KG1 (cell line): Measurements from ENCODE around the gene DIPK2A.

ENCODE experiments used
- DNase-seq: peaks from one replicate; lab custom pipeline; 2025; lab: John Stamatoyannopoulos, UW

Gene DIPK2A

GRCh38 chr3:143974271-143975238 is 2.9 kb downstream of the DIPK2A start:
- no peak for DNase-seq

- peak; percentile 52 for DNase-seq
These were observed 4.0 kb downstream of the DIPK2A start for GRCh38 chr3:143975554-143976152.

- DNase-seq = peak; percentile 44
These were observed 6.0 kb downstream of the DIPK2A start for GRCh38 chr3:143977341-143978262.

GRCh38 chr3:143978263-143978631 is 6.6 kb downstream of the DIPK2A start:
- DNase-seq = no peak

- no peak for DNase-seq
These were observed 7.4 kb downstream of the DIPK2A start for GRCh38 chr3:143979041-143979440.

- no peak for DNase-seq
These were observed 8.2 kb downstream of the DIPK2A start for GRCh38 chr3:143979813-143980212.

- DNase-seq = no peak
These were observed 16.7 kb downstream of the DIPK2A start for GRCh38 chr3:143988306-143988705.

- DNase-seq = no peak
These were observed 17.8 kb downstream of the DIPK2A start for GRCh38 chr3:143989461-143989860.

GRCh38 chr3:143991713-143992112 is 20.1 kb downstream of the DIPK2A start:
- DNase-seq = no peak

GRCh38 chr3:143998266-143998665 is 26.6 kb downstream of the DIPK2A start:
- DNase-seq = no peak

- DNase-seq = no peak
These were observed 31.4 kb downstream of the DIPK2A start for GRCh38 chr3:144003051-144003450.

GRCh38 chr3:144010371-144010770 is 38.7 kb downstream of the DIPK2A start:
- DNase-seq = no peak

- DNase-seq = no peak
These were observed 39.7 kb downstream of the DIPK2A start for GRCh38 chr3:144011251-144011799.

- no peak for DNase-seq
These were observed 43.5 kb downstream of the DIPK2A start for GRCh38 chr3:144015133-144015532.

GRCh38 chr3:144018776-144019175 is 47.2 kb downstream of the DIPK2A start:
- DNase-seq = no peak
